ENCODE results near the gene USP28. TPM values are rescaled to one million over a fixed set of nuclear protein-coding genes. Genes with fewer than 3 reads are reported as not detected.

The USP28 gene
- total RNA-seq, 2 experiments from 2014 or later: 26.1 to 26.8 TPM

- CTCF ChIA-PET: no interaction called here
- DNase-seq: no peak
- H3K36me3 Mint-ChIP-seq (ENCODE audit: low read depth): peaks cover 3% of the 10 kb centered on the region
These were observed 864 bp upstream of the USP28 start for GRCh38 chr11:113876074-113876797.

GRCh38 chr11:113874581-113875233, 665 bp downstream of the USP28 start:
- CTCF ChIA-PET: interaction anchor here (0.5 to 1.1 kb wide), 2 partner anchors 68 to 131 kb away, joined by 3 to 6 read pairs; no protein-coding TSS in a partner anchor
- peaks cover 3% of the 10 kb centered on the region for H3K36me3 Mint-ChIP-seq (ENCODE audit: low read depth)
- peaks cover 2% of the 10 kb centered on the region for H3K9me3 Mint-ChIP-seq
- intact Hi-C loops (cut with micrococcal nuclease): loop anchor here (1.0 to 5.0 kb wide), 4 partner anchors 101 to 564 kb away; partner anchors contain the start of genes C11orf71, RBM7, REXO2 and ZW10
- H3K4me3 Mint-ChIP-seq: peak overlapping the region; percentile 74
- H3K4me1 Mint-ChIP-seq (ENCODE audit: low read depth): peaks cover 34% of the 10 kb centered on the region
- no peak for DNase-seq
- peak overlapping the region; percentile 54 for H3K27ac Mint-ChIP-seq
- no peaks in the 10 kb centered on the region for H3K27me3 Mint-ChIP-seq (ENCODE audit: low read depth)

More at GRCh38 chr11:113876074-113876797, 864 bp upstream of the USP28 start:
- intact Hi-C loops (cut with micrococcal nuclease): loop anchor here (2.0 to 5.0 kb wide), 2 partner anchors 306 to 561 kb away; partner anchors contain the start of gene TTC12
- Mint-ChIP-seq H3K9me3 (peaks cover 4% of the 10 kb centered on the region), H3K4me3 (peak overlapping the region; percentile 95), H3K27ac (peak overlapping the region; percentile 87), H3K4me1 (ENCODE audit: low read depth) (peaks cover 34% of the 10 kb centered on the region), H3K27me3 (ENCODE audit: low read depth) (no peaks in the 10 kb centered on the region)

- intact Hi-C loops (cut with micrococcal nuclease): loop anchor here (2.0 kb wide), 1 partner anchor 565 kb away; the partner anchor contains the start of gene REXO2
- peaks cover 34% of the 10 kb centered on the region for H3K4me1 Mint-ChIP-seq (ENCODE audit: low read depth)
These were observed 1.3 kb downstream of the USP28 start for GRCh38 chr11:113874096-113874495.

GRCh38 chr11:113873236-113873626, 2.1 kb downstream of the USP28 start:
- Mint-ChIP-seq H3K4me1 (ENCODE audit: low read depth) (peaks cover 34% of the 10 kb centered on the region), H3K36me3 (ENCODE audit: low read depth) (peaks cover 3% of the 10 kb centered on the region), H3K4me3 (no peak overlapping the region), H3K27me3 (ENCODE audit: low read depth) (no peaks in the 10 kb centered on the region), H3K9me3 (no peaks in the 10 kb centered on the region), H3K27ac (no peak overlapping the region)
- intact Hi-C loops (cut with micrococcal nuclease): no loop called here
- CTCF ChIA-PET: interaction anchor here (1.1 kb wide), 1 partner anchor 67 kb away, joined by 6 read pairs; no protein-coding TSS in a partner anchor
- DNase-seq: no peak

More at GRCh38 chr11:113874096-113874495, 1.3 kb downstream of the USP28 start:
- no peak overlapping the region for H3K27ac Mint-ChIP-seq
- no peaks in the 10 kb centered on the region for H3K27me3 Mint-ChIP-seq (ENCODE audit: low read depth)
- CTCF ChIA-PET: interaction anchor here (0.5 to 1.1 kb wide), 2 partner anchors 68 to 132 kb away, joined by 3 to 6 read pairs; no protein-coding TSS in a partner anchor
- H3K4me3 Mint-ChIP-seq: peak overlapping the region; percentile 74
- no peak for DNase-seq
- H3K36me3 Mint-ChIP-seq (ENCODE audit: low read depth): peaks cover 3% of the 10 kb centered on the region
- H3K9me3 Mint-ChIP-seq: peaks cover 2% of the 10 kb centered on the region

GRCh38 chr11:113871336-113871735, 4.0 kb downstream of the USP28 start:
- Mint-ChIP-seq H3K27ac (no peak overlapping the region), H3K9me3 (no peaks in the 10 kb centered on the region), H3K4me1 (ENCODE audit: low read depth) (peaks cover 28% of the 10 kb centered on the region), H3K4me3 (no peak overlapping the region), H3K27me3 (ENCODE audit: low read depth) (no peaks in the 10 kb centered on the region), H3K36me3 (ENCODE audit: low read depth) (peaks cover 9% of the 10 kb centered on the region)
- DNase-seq: no peak
- intact Hi-C loops (cut with micrococcal nuclease): no loop called here
- CTCF ChIA-PET: interaction anchor here (1.0 kb wide), 1 partner anchor 65 kb away, joined by 3 read pairs; no protein-coding TSS in a partner anchor

GRCh38 chr11:113867843-113868503, 7.4 kb downstream of the USP28 start:
- Mint-ChIP-seq H3K4me3 (no peak overlapping the region), H3K36me3 (ENCODE audit: low read depth) (peaks cover 14% of the 10 kb centered on the region), H3K27me3 (ENCODE audit: low read depth) (no peaks in the 10 kb centered on the region), H3K27ac (no peak overlapping the region), H3K9me3 (no peaks in the 10 kb centered on the region), H3K4me1 (ENCODE audit: low read depth) (peaks cover 12% of the 10 kb centered on the region)
- DNase-seq: no peak
- intact Hi-C loops (cut with micrococcal nuclease): no loop called here
- CTCF ChIA-PET: no interaction called here

- no peak overlapping the region for H3K27ac Mint-ChIP-seq
- no peak overlapping the region for H3K4me3 Mint-ChIP-seq
These were observed 9.5 kb downstream of the USP28 start for GRCh38 chr11:113865873-113866272.

GRCh38 chr11:113864410-113864809, 11.0 kb downstream of the USP28 start:
- Mint-ChIP-seq H3K27ac (no peak overlapping the region), H3K9me3 (no peaks in the 10 kb centered on the region), H3K4me3 (no peak overlapping the region), H3K4me1 (ENCODE audit: low read depth) (peaks cover 20% of the 10 kb centered on the region), H3K36me3 (ENCODE audit: low read depth) (peaks cover 16% of the 10 kb centered on the region), H3K27me3 (ENCODE audit: low read depth) (no peaks in the 10 kb centered on the region)
- CTCF ChIA-PET: interaction anchor here (0.6 kb wide), 1 partner anchor 69 kb away, joined by 3 read pairs; no protein-coding TSS in a partner anchor
- no peak for DNase-seq
- intact Hi-C loops (cut with micrococcal nuclease): no loop called here

More at GRCh38 chr11:113865873-113866272, 9.5 kb downstream of the USP28 start:
- Mint-ChIP-seq H3K9me3 (no peaks in the 10 kb centered on the region), H3K36me3 (ENCODE audit: low read depth) (peaks cover 16% of the 10 kb centered on the region), H3K4me1 (ENCODE audit: low read depth) (peaks cover 14% of the 10 kb centered on the region), H3K27me3 (ENCODE audit: low read depth) (no peaks in the 10 kb centered on the region)
- DNase-seq: no peak
- intact Hi-C loops (cut with micrococcal nuclease): no loop called here
- CTCF ChIA-PET: no interaction called here

GRCh38 chr11:113862435-113862834, 12.9 kb downstream of the USP28 start:
- no peaks in the 10 kb centered on the region for H3K27me3 Mint-ChIP-seq (ENCODE audit: low read depth)
- CTCF ChIA-PET: interaction anchor here (0.7 kb wide), 1 partner anchor 181 kb away, joined by 3 read pairs; no protein-coding TSS in a partner anchor
- peaks cover 15% of the 10 kb centered on the region for H3K36me3 Mint-ChIP-seq (ENCODE audit: low read depth)
- H3K27ac Mint-ChIP-seq: no peak overlapping the region
- H3K4me3 Mint-ChIP-seq: no peak overlapping the region
- intact Hi-C loops (cut with micrococcal nuclease): no loop called here
- peaks cover 15% of the 10 kb centered on the region for H3K4me1 Mint-ChIP-seq (ENCODE audit: low read depth)
- no peaks in the 10 kb centered on the region for H3K9me3 Mint-ChIP-seq
- no peak for DNase-seq

GRCh38 chr11:113859665-113860064, 15.7 kb downstream of the USP28 start:
- Mint-ChIP-seq H3K36me3 (ENCODE audit: low read depth) (peaks cover 7% of the 10 kb centered on the region), H3K27ac (no peak overlapping the region), H3K4me3 (no peak overlapping the region), H3K9me3 (no peaks in the 10 kb centered on the region), H3K27me3 (ENCODE audit: low read depth) (no peaks in the 10 kb centered on the region), H3K4me1 (ENCODE audit: low read depth) (peaks cover 15% of the 10 kb centered on the region)
- DNase-seq: no peak
- CTCF ChIA-PET: interaction anchor here (0.7 to 1.2 kb wide), 2 partner anchors 37 to 346 kb away, joined by 3 to 6 read pairs; no protein-coding TSS in a partner anchor
- intact Hi-C loops (cut with micrococcal nuclease): no loop called here

GRCh38 chr11:113856966-113857759, 18.2 kb downstream of the USP28 start:
- intact Hi-C loops (cut with micrococcal nuclease): no loop called here
- CTCF ChIA-PET: interaction anchor here (0.6 kb wide), 1 partner anchor 1666 kb away, joined by 3 read pairs; no protein-coding TSS in a partner anchor
- no peak overlapping the region for H3K4me3 Mint-ChIP-seq

More at GRCh38 chr11:113856966-113857759, 18.2 kb downstream of the USP28 start:
- peaks cover 7% of the 10 kb centered on the region for H3K36me3 Mint-ChIP-seq (ENCODE audit: low read depth)
- no peaks in the 10 kb centered on the region for H3K9me3 Mint-ChIP-seq
- DNase-seq: no peak
- peaks cover 9% of the 10 kb centered on the region for H3K4me1 Mint-ChIP-seq (ENCODE audit: low read depth)
- H3K27me3 Mint-ChIP-seq (ENCODE audit: low read depth): no peaks in the 10 kb centered on the region
- H3K27ac Mint-ChIP-seq: no peak overlapping the region
